ENCODE measurements around the gene DCAF12.

GRCh38 chr9:34124099-34124498 lies 2.4 kb downstream of the DCAF12 start:
- TF ChIP-seq CTCF (conservative IDR thresholded peaks at IDR 0.05; ENCODE audit: low read length) (no peak), EZH2phosphoT487 (IDR thresholded peaks at IDR 0.05; ENCODE audit: borderline replicate concordance) (no peak)
